Muscle of arm (tissue), 12 donors: ENCODE measurements around the gene LPCAT3. TPM values are rescaled to one million over a fixed set of nuclear protein-coding genes. Genes with fewer than 3 reads are reported as not detected.

ENCODE experiments used
- DNase-seq: peaks from one replicate; pipeline ENCODE4 v3.0.0-alpha.2; 2013
- polyA plus RNA-seq, 12 donors: library from polyadenylated mRNA; unstranded; fragments of 120-200 nt; gene quantifications; one replicate each; pipeline ENCODE4 v1.2.1, GENCODE V29; 2013; ENCODE audit not compliant: insufficient read length in 12 of 12

LPCAT3 gene
- polyA plus RNA-seq, 12 donors, result 16.1 to 29.3 (median 21.3) TPM; not detected in 1

DNA sequence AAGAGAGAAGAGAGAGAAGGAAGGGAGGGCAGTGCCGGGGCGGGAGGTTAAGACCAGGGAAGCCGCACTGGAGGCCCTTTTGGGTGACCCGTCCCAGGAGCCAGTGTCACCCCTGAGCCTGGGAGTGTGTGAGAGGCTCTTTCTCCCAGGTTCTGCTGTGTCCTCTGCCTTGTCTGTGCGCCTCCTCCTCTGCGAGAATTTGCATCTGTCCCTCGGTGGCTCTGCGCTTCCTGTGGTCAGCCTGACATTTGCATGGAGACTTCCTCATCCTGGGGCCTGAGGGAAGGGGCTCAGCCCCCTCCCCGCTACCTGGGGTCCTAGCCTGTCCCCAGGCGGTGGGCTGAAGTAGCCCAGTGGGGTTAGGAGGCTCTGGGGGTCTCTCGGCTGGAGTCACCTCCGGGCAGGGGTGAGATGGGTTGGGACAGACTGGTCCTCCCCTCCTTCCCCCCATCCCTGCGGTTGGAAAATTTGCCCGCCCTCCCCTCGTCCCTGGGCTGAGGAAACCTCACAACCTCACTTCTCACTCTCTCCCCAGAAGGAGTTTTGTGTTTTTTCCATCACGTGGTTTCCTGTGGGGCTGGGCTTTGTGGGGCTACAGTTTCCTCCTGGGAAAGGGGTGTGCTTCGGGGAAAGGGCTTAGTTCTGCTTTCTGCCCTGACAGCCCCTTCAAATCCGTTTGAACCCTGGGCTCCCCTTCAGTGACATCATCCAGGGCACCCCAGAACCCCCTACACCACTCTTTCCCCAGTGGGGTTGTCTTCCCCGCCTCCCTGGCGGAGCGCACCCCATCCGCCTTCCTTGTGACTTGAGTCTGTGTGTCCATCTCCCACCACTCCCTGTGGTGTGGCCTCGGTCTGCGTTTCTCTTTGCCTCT lies 64.6 kb downstream of the LPCAT3 start:
- DNase-seq, result peak; percentile 80

DNA sequence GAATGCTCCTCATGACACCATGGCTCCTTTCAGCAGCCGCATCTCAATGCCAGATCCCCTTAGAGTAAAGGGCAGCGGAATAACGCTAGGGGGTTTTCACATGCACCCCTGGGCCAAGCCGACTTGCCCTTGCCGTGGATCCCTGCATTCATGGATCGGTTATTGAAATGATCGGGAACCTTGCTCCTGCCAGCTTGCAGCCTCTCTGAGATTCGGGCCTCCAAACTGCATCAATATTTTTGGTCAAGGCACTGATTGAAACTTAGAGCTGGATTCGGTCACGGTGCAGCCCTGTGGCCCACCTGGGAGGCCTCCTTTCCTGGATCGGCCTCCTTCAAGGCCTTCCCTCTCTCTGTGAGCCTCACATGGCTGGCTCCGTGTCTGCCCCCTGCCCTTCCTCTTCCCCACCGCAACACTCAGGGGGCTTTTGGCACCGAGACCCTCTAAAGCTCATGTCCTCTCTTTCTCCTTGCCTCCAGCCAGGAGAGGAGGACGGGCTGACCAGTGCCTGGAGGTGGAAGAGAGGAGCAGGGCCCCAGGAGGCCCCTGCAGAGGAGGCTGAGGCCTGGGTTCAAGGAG lies 65.3 kb downstream of the LPCAT3 start:
- no peak for DNase-seq

DNA sequence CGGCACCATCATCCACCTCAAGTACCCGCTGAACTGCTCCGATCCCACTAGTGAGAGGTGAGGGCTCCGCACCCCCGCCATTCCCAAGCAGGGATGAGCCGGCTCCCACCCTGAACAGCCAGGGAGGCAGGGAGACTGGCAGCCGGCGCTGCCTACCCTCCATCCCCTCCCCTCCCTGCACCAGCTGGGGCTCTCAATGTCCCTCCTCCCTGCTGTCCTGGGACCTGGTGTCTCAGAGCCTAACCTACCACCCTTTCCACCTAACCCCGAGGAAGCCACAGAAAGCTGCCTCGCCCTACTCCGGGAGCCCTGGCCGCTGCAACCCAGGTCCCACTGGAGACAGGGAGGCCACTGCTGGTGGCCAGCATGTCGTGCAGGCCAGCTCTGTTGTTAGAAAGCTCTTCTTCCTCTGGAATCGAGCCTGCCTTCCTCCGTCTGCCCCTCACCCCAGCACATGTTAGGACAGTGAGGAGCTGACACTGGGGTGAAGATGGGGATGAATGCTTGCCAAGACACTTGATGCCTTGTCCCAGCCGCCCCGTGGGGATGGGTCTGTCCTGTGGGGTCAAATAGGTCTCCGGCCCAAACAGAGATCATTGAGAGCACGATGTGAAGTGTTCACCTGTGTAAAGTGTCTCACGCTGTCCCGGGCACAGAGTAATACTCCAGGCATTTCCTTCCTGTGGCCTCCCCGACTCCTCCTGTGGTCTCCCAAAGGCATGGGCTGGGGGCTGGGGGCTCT lies 66.0 kb downstream of the LPCAT3 start:
- no peak for DNase-seq

DNA sequence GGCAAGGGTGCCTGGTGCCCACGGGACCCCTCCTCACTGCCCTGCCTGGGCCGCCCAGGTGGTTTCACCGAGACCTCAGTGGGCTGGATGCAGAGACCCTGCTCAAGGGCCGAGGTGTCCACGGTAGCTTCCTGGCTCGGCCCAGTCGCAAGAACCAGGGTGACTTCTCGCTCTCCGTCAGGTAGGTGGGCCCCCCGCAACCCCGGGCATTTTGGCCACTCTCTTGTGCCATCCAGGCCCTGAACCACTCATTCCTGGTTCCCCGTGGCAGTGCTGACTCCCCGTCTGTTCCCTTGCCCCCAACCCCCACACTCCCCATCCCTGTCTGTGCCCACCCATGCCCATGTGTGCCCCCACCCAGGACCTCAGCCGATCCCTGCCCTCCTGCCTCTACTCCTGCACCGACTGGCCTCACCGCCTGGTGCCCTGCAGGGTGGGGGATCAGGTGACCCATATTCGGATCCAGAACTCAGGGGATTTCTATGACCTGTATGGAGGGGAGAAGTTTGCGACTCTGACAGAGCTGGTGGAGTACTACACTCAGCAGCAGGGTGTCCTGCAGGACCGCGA lies 66.6 kb downstream of the LPCAT3 start:
- DNase-seq, result no peak

DNA sequence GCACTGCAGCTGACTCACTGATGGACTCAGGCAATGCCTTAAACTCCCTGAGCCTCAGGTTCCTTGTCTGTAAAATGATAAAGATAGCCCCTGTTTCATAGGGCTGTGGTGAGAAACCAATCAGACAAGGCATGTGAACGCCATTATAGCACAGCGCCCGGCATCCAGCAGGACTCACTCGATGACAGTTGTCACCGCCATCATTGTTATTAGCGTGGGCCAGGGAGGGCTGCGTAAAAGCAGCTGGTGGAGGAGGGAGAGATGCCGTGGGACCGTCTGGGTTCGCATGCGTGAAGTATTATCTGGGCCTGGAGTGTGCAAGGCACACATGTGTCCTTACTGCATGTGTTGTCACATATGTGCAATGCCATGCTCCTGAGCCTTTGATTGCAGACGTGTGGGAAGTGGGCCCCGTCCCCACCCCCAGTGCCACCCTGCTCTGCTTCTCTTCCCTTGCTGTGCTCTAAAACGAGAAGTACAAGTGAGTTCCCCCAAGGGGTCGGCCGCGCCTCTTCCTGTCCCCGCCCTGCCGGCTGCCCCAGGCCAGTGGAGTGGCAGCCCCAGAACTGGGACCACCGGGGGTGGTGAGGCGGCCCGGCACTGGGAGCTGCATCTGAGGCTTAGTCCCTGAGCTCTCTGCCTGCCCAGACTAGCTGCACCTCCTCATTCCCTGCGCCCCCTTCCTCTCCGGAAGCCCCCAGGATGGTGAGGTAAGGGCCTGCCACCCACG lies 67.3 kb downstream of the LPCAT3 start, which contains the start of gene PTPN6:
TSS of gene PTPN6 (plus strand) at position 546 of the 730 bp plus-strand sequence. CDS start at position 703, 157 bp downstream.
- no peak for DNase-seq

DNA sequence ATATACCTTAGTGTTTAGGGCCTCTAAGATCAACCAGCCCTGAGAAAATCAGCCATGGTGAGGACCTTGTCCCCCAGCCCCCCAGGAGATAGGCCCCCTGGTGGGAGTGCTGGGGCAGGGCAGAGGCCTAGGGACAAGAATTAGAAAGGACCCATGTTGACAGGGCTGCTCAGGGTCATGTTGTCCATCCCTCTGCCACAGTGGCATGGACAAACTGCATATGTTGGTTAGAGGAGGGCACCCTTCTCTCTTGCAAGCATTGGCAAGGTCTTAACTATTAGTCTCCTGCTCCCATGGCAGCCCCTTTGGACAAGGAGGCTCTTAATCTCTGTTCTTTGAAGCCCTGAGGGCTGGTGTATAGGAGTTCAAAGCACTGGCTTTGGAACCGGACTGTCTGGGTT lies 67.9 kb downstream of the LPCAT3 start:
- no peak for DNase-seq

DNA sequence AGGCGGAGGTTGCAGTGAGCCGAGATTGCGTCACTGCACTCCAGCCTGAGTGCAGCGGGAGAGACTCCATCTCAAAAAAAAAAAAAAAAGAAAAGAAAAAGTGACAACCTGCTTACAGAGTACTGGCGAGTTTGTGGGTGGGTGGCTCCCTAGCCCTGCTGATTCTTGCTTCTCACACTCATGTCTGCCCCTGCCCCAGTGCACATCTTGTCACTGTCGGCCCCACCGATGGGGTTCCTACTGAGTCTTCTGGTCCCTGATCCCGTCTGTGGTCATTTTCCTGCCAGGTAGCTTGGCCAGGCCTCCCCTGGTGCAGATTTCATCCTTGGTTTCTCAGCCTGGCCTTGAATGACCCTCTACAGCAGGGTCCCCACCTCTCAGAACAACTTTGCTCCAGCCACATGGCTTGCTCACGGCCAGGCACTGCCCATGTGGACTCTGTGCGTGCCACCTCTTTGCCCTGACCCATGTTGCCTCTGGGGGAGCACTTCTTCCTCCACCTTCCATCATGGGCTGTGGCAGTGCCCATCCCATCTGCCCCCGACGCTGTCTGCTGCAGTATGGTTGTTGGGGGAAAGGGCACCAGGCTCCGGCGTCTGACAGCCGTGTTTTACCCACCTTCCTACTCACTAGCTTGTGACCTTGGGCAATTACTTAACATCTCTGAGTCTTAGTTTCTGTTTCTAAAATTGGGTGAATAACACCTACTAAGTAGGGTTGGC lies 69.2 kb downstream of the LPCAT3 start:
- no peak for DNase-seq

DNA sequence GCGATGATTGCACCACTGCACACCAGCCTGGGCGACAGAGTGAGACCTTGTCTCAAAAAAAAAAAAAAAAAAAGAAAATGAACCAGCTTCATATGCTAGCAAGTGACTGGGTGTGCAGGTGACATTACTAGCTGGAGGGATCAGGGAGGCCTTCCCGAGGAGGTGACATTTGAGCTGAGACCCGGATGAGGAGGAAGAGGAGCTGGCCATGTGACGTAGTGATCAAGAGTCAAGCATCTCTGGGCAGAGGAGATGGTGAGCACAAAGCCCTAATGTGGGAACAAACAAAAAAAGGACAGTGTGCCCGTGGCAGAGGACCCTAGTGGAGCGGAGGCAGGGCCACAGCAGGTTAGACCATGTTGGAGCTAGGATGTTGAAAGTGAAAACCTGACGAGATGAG lies 70.7 kb downstream of the LPCAT3 start:
- no peak for DNase-seq

DNA sequence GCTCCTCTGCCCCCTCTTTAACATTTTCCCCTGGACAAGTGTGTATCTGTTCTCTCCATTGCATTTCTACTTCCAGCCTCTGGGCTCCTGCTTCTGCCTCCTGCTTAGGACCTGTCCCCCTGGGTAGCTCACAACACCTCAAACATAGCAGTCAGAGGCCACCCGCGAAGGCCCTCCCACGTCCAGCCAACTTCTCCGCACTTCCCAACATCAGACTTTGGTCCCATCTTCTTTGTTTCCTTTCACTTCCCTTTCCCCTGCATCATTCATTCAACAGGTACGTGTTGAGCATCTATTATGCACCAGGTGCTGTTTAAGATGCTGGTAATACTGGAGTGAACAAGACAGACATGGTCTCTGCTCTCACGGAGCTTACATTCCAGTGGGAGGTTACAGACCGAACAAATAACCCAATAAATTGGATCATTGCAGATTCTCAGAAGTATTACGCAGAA lies 71.3 kb downstream of the LPCAT3 start:
- no peak for DNase-seq

DNA sequence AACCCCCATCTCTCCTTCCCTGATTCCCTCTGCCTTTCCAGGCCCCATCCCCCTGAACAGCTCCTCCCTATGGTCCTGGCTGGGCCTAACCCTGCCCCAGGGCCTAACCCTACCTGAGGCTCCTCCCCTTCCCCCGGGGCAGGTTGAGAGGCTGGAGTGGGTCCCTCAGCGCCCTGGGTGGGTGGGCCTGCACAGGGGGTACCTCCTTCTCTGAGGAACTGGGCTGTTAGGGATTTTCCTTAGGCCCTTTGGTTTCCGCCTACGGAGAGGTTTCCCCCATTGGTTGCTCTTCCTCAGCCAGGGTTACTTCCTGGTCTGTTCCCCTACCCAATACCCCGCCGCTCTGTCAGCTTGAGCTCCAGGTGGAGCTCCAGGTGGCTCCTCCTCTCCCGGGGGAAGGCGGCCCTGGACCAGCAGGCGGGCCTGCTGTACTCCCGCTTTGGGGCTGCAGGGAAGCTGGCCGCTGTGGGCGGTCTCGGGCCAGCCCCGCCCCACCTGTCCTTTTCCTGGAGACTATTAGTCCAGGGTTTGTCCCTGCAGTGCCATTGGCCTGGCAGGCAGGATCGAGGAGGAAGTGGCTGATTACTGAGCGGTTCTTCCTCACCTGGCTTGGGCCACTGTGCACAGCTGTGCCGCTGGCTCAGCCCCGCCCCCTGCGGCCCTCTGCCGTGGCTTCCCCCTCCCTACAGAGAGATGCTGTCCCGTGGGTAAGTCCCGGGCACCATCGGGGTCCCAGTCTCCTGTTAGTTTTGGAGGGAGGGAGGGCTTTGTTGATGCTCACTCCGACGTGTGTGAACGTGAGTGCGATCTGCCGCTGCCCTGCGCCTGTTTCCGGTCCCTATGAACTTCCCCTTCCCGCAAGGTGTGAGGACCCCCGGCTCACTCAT lies 72.0 kb downstream of the LPCAT3 start:
- DNase-seq, result no peak

DNA sequence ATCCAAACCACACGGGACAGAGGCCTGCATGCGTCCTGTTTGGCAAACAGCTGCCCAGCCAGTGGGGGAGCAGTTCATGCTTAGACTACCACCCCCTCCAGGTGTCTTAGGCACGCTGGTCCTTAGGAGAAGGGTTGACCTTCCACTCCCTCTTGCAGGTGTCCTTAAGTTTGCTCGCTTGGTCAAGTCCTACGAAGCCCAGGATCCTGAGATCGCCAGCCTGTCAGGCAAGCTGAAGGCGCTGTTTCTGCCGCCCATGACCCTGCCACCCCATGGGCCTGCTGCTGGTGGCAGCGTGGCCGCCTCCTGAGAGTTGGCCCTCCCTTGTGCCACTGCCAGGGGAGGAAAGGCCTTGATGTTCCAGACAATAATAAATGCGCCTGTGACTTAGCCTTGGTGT lies 72.7 kb downstream of the LPCAT3 start:
- DNase-seq, result no peak

DNA sequence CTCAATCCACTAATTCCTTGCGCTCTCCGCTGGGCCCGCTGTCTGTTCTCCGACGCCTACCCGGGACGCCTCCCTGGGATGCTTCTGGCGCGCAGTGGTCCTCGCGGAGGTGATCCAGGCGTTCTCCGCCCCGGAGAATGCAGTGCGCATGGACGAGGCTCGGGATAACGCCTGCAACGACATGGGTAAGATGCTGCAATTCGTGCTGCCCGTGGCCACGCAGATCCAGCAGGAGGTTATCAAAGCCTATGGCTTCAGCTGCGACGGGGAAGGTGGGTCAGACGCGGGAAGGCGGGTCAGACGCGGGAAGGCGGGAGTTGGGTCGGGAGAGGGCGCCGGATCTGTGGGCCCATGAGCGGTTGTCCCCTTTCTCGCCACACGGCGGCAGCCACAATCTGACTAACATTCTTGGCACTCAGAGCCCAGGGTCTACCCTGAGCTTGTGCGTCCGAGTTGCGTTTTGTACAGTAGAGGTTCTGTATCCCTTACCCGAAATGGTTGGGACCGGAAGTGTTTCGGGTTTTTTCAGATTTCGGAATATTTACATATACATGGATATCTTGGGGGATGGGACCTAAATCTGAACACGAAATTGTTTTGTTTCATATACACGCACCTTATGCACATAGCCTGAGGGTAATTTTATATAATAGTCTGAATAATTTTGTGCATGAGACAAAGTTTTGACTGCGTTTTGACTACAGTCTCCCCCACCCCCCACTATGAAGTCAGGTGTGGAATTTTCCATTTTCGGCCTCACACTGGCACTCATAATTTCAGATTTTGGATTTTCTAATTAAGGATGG lies 73.7 kb downstream of the LPCAT3 start:
- peak; percentile 95 for DNase-seq

DNA sequence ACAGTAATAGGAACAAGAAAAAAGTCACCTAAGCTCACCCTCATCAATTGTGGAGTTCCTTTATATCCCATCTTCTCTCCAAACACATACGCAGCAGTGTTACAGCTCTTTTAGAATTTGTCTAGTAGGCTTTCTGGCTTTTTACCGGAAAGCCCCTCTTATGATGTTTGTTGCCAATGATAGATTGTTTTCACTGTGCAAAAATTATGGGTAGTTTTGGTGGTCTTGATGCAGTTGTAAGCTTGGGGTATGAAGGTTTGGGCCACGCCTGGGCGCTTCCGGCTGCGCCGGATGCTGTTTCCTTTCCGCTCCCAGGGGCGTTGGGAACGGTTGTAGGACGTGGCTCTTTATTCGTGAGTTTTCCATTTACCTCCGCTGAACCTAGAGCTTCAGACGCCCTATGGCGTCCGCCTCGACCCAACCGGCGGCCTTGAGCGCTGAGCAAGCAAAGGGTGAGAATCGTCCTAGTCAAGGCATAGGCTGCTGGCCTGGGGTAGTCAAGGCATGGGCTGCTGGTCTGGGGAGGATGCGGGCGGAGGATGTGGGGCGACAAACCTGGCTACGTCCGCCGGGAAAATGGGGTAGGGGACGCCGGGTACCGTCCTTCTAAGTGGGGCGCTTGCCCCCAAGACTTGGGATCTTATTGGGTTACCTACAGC lies 74.4 kb downstream of the LPCAT3 start, which contains the start of the genes C12orf57 and RNU7-1:
TSS of gene C12orf57 (plus strand) at position 301 of the 659 bp plus-strand sequence. CDS start at position 401, 100 bp downstream.
TSS of gene RNU7-1 (plus strand) at position 95 of the 659 bp plus-strand sequence.
- DNase-seq, result peak; percentile 92

DNA sequence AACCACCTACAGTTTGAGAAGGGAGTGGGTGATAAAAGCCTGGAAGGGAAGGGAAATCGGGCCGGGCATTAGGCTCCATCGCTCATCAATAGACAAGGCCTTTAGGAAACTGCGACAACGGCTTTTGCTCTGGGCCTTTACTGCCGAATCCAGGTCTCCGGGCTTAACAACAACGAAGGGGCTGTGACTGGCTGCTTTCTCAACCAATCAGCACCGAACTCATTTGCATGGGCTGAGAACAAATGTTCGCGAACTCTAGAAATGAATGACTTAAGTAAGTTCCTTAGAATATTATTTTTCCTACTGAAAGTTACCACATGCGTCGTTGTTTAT lies 74.9 kb downstream of the LPCAT3 start:
- DNase-seq, result peak; percentile 88

DNA sequence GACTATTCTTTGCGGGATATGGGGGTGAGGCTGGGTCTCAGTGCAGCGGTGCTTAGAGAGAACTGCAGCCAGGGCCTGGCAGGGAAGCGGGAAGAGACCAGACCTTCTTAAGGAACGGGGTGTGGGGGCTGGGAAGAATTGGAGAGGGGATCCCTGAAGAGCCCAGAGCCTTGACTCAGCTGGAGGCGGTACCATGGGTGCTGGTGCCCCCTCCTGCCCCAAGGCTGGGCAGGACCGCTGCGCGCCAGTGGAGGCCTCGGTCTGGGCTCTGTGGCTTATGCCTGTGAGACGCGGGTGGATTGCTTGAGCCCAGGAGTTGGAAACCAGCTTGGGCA lies 76.0 kb downstream of the LPCAT3 start:
- no peak for DNase-seq

DNA sequence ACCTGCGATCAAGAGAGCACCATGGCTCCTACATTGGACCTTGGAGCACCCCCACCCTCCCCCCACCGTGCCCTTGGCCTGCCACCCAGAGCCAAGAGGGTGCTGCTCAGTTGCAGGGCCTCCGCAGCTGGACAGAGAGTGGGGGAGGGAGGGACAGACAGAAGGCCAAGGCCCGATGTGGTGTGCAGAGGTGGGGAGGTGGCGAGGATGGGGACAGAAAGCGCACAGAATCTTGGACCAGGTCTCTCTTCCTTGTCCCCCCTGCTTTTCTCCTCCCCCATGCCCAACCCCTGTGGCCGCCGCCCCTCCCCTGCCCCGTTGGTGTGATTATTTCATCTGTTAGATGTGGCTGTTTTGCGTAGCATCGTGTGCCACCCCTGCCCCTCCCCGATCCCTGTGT lies 76.5 kb downstream of the LPCAT3 start:
- DNase-seq, result no peak

DNA sequence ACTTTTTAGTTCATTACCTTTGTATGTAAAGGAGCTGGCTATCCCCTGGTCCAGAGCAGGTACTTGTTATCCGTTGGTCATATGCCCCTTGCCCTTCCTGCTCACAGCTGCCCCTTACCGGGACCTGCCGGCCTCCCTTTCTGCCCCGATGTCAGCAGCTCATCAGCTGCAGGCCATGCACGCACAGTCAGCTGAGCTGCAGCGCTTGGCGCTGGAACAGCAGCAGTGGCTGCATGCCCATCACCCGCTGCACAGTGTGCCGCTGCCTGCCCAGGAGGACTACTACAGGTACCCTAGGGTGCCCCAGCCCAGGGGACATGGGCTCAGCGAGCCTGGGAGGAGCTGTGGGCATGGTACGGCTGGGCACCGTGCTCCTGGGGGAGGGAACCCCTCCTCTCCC lies 77.0 kb downstream of the LPCAT3 start:
- no peak for DNase-seq

DNA sequence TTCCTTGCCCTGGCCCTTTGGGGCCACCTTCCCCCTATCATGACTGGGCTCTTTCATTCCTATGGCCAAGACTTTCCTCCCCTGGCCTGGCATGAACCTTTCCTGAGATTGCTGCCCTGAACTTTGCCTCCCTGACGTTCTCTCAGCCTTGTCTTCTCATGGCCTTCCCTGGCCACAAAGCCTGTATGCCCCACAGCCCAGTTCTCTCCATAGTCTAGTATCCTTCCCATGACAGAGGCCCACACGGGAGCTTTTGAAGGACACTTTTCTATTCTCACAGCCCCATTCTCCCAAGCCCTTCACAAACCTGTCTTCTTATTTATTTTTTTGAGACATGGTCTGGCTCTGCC lies 79.1 kb downstream of the LPCAT3 start:
- no peak for DNase-seq
